ENCODE data around the gene C10orf90.

C10orf90 gene

GRCh38 chr10:126504063-126504760 is 166.3 kb downstream of the C10orf90 start:
- peak; percentile 75 for DNase-seq (ENCODE audit: low read depth, low spot score)

- no peak for DNase-seq (ENCODE audit: low read depth, low spot score)
Measured at GRCh38 chr10:126503392-126504062, 167.0 kb downstream of the C10orf90 start.

- DNase-seq (ENCODE audit: low read depth, low spot score), result no peak
Measured at GRCh38 chr10:126502441-126502840, 168.1 kb downstream of the C10orf90 start.

GRCh38 chr10:126501828-126502227 is 168.7 kb downstream of the C10orf90 start:
- no peak for DNase-seq (ENCODE audit: low read depth, low spot score)

GRCh38 chr10:126500866-126501265 is 169.6 kb downstream of the C10orf90 start:
- DNase-seq (ENCODE audit: low read depth, low spot score), result no peak

- no peak for DNase-seq (ENCODE audit: low read depth, low spot score)
Measured at GRCh38 chr10:126500185-126500584, 170.3 kb downstream of the C10orf90 start.

GRCh38 chr10:126499744-126500143 is 170.7 kb downstream of the C10orf90 start:
- no peak for DNase-seq (ENCODE audit: low read depth, low spot score)

- no peak for DNase-seq (ENCODE audit: low read depth, low spot score)
Measured at GRCh38 chr10:126497672-126498071, 172.8 kb downstream of the C10orf90 start.

- no peak for DNase-seq (ENCODE audit: low read depth, low spot score)
Measured at GRCh38 chr10:126496771-126497545, 173.5 kb downstream of the C10orf90 start.

- no peak for DNase-seq (ENCODE audit: low read depth, low spot score)
Measured at GRCh38 chr10:126491476-126491875, 179.0 kb downstream of the C10orf90 start.

- no peak for DNase-seq (ENCODE audit: low read depth, low spot score)
Measured at GRCh38 chr10:126481181-126481580, 189.3 kb downstream of the C10orf90 start.

GRCh38 chr10:126480648-126481047 is 189.8 kb downstream of the C10orf90 start:
- no peak for DNase-seq (ENCODE audit: low read depth, low spot score)

GRCh38 chr10:126479280-126479895 is 191.1 kb downstream of the C10orf90 start:
- DNase-seq (ENCODE audit: low read depth, low spot score), result no peak

GRCh38 chr10:126478546-126478945 is 191.9 kb downstream of the C10orf90 start:
- peak; percentile 31 for DNase-seq (ENCODE audit: low read depth, low spot score)

GRCh38 chr10:126476246-126476645 is 194.2 kb downstream of the C10orf90 start:
- DNase-seq (ENCODE audit: low read depth, low spot score), result peak; percentile 15

GRCh38 chr10:126475074-126475691 is 195.3 kb downstream of the C10orf90 start:
- no peak for DNase-seq (ENCODE audit: low read depth, low spot score)

GRCh38 chr10:126474031-126474430 is 196.5 kb downstream of the C10orf90 start:
- no peak for DNase-seq (ENCODE audit: low read depth, low spot score)

GRCh38 chr10:126470991-126471390 is 199.5 kb downstream of the C10orf90 start:
- no peak for DNase-seq (ENCODE audit: low read depth, low spot score)

- no peak for DNase-seq (ENCODE audit: low read depth, low spot score)
Measured at GRCh38 chr10:126469692-126470091, 200.8 kb downstream of the C10orf90 start.

GRCh38 chr10:126468876-126469643 is 201.4 kb downstream of the C10orf90 start:
- DNase-seq (ENCODE audit: low read depth, low spot score), result no peak

GRCh38 chr10:126468467-126468866 is 202.0 kb downstream of the C10orf90 start:
- DNase-seq (ENCODE audit: low read depth, low spot score), result no peak

All from ELF-1 (cell line).